ENCODE measurements around the gene FAM13B.
"Not testable (repeated sequence)": the region's sequence is repeated elsewhere in the genome, so short reads cannot be mapped to it uniquely, and the experiment has no call there.

The FAM13B gene

DNA sequence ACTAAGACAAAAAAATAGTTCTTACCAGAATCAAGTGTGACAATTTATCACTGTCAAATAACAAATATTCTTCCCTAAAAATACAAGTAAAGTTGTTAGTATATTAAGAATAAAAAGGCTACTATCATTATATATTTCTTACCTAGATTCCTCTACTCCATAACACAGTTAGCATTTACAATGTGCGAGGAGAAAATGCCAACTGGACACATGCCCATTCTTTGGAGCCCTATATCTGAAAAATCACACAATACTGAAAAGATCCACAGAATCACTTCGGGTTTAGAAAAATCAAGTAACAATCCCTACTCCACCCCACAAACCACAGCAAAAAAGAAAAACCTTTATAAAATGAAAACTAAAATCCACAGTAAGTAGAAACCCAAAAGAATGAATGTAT, 72.7 kb downstream of the FAM13B start:
- no peak for DNase-seq

DNA sequence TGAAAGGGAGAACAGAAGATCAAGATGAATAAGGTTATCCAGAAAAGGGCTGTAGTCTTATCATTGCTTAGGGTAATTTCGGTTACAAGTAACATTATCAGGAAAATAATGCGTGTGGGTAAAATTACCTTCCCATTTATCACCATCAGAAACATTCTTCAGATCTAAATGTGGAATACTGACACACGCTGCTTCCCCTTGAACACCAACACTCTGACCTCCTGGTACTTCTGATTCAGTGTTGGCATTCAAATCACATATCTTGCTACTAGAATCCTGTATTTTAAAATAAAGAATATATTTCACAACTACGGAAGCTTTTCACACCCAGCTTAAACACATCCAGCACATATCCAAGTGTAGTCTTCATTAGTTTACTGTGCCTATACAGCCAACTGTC, 73.4 kb downstream of the FAM13B start:
- no peak for DNase-seq

DNA sequence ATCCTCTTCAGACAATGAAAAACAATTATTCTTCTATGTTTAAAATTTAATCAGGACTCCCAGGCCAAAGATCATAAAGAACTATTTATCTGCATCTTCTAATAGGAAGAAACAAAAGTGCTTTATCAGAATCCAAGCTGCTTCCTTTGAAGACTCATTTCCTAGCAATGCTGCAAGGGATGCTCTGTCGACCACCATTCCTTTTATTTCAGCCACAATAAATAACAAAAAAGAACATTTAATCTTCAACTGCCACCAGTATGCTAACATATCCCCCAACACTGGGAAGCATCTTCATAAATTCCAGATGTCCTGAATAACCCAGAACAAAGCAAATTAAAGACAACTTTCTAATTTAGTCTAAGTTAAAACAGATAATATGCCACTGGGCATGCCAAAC, 74.9 kb downstream of the FAM13B start:
- DNase-seq, result no peak

DNA sequence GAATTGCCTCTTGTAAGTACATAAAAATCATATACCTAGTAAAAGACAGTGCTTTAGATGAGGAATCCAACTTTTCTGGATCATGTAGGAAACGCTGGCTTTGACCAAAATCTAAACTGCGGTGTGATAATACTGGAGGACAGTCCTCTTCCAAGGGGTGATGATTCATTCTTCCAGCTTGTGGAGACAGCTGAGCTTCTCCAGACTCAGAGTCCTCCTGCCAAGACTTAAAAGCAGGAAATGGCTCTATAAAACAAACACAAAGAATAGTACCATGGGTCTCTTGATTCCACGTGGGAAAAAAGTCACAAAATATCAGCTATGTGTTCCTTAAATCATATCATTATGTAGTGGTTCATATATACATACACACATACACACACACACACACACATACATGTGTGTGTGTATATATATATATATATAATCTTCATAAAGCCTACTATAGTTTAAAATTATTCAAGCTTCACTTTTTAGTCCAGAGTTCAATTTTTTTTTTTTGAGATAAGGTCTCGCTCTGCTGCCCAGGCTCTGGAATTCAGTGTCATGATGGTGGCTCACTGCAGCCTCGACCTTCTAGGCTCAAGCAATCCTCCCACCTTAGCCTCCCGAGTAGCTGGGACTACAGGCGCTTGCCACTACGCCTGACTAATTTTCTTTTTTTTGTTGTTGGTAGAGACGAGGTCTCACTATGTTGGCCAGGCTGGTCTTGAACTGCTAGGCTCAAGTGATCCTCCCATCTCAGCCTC, 78.6 kb downstream of the FAM13B start:
- DNase-seq, result no peak

DNA sequence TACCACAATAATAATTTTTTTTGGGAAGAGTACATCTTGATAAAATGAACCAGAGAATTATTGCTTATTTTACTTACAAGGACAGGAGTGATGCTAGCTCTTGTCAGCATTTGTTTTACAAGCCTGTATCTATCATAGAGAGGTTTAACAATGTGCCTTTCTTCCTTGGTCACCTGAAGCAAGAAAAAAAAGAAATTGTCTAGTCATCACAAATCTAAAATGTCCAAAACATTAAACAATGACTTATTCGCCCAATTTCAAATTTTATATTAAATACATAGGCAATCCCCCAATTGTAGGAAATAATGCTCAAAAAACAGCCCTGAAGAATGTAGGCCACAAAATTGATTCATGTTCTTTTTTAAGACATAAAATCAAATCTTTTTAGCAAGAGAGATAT, 87.1 kb downstream of the FAM13B start:
- DNase-seq, result no peak

DNA sequence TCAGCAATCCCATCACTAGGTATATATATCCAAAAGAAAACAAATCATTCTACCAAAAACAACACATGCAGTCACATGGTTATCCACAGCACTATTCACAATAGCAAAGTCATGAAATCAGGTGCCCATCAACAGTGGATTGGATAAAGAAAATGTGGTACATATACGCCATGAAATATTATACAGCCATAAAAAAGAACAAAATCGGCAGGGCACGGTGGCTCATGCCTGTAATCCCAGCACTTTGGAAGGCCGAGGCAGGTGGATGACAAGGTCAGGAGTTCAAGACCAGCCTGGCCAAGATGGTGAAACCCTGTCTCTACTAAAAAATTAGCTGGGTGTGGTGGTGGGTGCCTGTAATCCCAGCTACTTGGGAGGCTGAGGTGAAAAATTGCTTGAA, 88.6 kb downstream of the FAM13B start:
- DNase-seq, result not testable (repeated sequence)

DNA sequence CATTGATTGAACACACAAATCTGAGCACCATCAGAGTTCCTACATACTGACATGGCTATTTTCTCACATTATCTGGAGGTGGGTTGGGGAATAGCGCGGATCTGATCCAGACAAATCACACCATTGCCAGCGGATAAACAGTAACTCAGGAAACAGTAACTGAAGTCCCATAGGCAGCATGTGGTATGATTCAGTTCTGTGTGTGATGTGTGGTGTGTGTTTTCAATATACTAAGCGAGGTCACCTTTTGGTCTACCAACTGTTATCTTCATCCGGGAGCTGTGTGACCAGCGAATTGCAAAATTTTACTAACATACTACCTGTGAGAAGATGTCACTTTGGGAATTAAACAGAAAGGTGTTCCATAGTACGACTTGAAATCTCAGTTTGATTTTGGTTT, 93.5 kb downstream of the FAM13B start:
- DNase-seq, result peak; percentile 30

- peak; percentile 58 for DNase-seq
Observed at GRCh38 chr5:137938751-137939143, 94.1 kb downstream of the FAM13B start.

- peak; percentile 18 for DNase-seq
Observed at GRCh38 chr5:137937994-137938750, 94.7 kb downstream of the FAM13B start.

DNA sequence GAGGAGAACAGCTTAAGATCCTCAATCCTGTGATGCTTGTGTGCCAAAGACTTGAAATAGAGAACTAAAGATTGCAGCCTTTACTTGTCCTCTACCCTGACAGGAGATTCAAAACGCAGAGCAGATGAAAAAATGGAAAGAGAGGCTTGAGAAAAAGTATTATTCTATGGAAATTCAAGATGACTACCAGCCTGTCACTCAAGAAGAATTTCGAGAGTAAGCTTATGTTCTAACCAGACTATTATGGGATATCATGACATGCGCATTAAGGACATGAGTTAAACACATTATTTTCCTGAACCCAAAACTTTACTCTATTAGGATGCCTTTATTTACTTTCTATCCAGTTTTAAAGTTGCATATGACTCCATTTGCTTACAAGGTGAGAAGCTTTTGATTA, 97.2 kb downstream of the FAM13B start:
- no peak for DNase-seq

DNA sequence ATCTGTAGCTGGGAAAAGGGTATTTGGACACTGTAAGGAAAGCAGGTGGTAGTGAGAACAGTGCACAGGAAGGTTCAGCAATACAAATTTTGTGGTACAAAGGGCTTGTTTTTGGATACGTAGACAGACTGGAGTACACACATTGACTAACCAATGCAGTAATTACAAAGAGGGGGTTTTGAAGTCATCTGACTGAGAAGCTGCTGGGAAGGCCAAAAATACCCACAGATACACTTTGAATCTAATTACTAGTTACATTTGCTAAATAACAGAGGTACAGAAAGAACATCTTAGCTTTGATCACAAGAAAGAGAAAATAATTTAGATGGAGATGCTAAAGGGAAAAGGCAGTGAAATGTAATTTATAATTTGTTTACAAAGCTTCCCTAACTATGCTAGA, 97.7 kb downstream of the FAM13B start:
- no peak for DNase-seq

GRCh38 chr5:137933491-137933911, 99.4 kb downstream of the FAM13B start:
- no peak for DNase-seq

DNA sequence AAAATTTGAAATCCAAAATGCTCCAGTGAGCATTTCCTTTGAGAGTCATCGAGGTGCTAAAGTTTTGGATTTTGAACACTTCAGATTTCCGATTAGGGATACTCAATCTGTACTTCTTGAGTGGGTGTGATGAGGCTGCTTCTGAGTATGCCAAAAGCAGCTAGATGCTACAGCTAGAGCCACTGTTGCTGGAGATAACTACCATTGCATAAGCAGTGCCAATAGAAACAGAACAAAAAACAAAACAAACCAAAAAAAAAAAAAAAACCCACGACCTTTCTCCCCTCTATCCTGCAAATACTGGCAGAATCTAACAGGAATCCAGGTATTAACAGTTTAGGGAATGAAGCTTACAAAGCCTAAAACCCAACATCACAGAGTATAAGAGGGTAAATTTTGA, 100.1 kb downstream of the FAM13B start:
- DNase-seq, result no peak

DNA sequence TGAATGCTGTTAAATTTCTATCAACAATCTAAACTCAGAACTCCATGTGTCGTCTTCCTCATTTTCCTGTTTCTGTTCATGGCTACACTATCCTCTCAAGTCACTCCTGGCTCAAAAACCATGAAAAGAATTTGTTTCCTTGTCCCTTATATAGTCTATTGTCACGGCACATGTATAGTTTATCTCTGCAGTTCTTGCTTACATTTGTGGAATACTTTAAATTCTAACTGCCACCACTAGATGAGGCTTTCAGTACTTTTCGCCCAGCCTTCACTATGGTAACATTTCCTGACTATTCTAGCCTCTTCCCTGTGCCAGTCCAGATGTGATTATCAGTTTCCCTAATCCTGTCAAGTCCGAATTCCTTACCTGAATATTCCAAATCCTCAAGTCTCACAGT, 109.0 kb downstream of the FAM13B start:
- no peak for DNase-seq

DNA sequence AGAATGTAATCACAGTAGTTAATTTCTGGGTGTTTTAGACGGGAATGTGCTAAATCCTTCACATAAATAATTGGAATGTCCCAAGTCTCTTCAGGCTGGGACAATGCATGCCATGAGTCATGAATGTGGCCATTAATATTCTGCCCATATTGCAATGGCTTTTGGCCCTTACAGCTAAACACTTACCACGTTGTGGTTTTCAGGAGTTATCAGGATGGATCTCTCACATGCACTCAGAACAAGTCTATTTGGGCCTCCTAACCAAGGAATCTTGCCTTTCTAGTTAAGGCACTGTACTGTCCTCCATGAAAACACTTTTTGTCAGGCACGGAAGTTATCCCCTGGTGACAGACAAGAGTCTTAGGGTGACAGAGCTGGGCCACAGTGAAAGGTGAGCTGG, 110.9 kb downstream of the FAM13B start:
- no peak for DNase-seq

GRCh38 chr5:137916923-137917322, 116.0 kb downstream of the FAM13B start:
- no peak for DNase-seq

DNA sequence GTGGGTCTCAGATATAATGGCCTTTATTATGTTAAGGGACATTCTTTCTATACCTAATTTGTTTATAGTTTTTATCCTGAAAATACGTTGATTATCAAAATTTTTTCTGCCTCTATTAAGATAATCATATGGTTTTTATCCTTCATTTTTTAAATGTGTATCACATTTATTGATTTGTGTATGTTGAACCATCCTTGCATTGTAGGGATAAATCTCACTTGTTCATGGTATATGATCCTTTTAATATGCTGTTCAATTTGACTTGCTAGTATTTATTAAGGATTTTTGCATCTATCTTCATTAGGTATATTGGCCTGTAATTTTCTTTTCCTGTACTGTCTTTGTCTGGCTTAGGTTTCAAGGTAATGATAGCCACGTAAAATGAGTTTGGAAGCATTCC, 118.1 kb downstream of the FAM13B start:
- DNase-seq, result no peak

DNA sequence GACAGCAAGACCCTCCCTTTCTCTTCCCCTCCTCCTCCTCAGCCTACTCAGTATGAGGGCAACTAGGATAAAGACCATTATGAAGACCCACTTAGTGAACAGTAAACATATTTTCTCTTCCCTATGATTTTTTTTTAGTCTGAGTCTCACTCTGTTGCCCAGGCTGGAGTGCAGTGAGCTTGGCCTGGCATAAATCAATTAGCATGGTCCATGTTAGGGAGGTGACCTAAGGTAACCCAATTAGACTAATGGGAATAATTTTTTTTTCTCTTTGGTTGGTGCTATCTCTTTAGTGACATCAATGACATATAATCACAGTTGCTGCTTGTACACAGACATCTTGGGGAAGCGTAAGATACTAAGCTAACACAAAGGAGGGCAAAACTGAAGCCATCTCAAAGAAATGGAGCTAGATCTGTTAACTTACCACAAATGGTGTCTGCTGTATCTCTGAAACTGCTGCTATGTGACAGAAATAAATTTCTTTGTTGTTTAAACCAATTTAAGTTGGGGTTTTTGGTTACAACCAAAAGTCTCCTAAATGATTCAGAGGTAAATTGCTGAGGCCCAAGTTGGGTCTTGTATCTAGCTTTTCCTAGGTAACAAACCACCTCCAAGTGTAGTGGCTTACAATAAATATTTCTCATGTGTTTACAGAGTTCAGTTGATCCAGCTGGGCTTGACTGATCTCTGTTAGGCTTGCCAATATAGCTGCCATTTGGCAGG, 130.3 kb downstream of the FAM13B start:
- no peak for DNase-seq

GRCh38 chr5:137901011-137901817, 131.7 kb downstream of the FAM13B start:
- no peak for DNase-seq

DNA sequence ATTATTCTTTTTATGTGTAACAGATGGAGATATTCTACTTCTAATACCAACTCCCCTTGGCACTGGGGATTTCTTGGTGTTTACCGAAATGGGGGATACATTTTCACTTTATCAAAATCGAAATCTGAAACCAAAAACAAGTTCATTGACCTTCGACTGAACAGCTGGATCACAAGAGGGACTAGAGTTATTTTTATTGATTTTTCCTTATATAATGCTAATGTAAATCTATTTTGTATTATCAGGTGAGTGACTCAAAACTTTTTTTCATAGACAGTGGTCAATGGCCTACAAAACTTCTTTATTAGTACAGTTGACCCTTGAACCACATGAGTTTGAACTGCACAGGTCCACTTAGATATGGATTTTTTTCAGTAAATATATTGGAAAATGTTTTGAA, 133.4 kb downstream of the FAM13B start:
- no peak for DNase-seq

DNA sequence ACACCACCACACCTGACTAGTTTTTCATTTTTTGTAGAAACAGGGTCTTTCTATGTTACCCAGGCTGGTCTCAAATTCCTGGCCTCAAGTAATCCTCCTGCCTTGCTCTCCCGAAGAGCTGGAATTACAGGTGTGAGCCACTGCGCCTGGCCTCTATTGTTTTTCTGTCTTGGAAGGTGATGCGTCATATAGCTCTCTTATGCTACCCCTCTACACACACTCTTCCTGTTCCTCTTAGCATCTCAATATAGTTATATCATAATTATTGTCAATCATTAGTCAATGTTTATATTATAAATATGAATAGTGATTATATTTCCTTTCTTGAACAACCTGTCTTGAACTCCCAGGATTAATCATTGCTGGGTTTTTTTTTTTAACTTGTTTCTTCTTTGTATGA, 136.3 kb downstream of the FAM13B start:
- DNase-seq, result no peak

- DNase-seq, result no peak
Observed at GRCh38 chr5:137894586-137894985, 138.3 kb downstream of the FAM13B start.

GRCh38 chr5:137891849-137892248, 141.0 kb downstream of the FAM13B start:
- peak; percentile 14 for DNase-seq
